OCI-LY7 (cell line): ENCODE measurements around the gene BARHL2.

Experiments used
- CTCF ChIP-seq: fragments of 200-600 bp; sonication (generic); conservative IDR thresholded peaks from 2 replicates; pipeline ENCODE4 v1.5.1; 2014; ENCODE audit warnings: mild to moderate bottlenecking, antibody characterized with exemption, low read length, moderate library complexity, mixed read lengths
- EZH2phosphoT487 ChIP-seq: fragments of 200-600 bp; sonication (generic); IDR thresholded peaks from 2 replicates; pipeline ENCODE4 v1.6.1; 2018; ENCODE audit warnings: low read depth, borderline replicate concordance, mild to moderate bottlenecking, mixed run types, antibody characterized with exemption, low read length, moderate library complexity, mixed read lengths

- TF ChIP-seq CTCF: peak; percentile 98
- TF ChIP-seq EZH2phosphoT487: no peak
Observed at GRCh38 chr1:90721210-90722194, 4.4 kb upstream of the BARHL2 start.
